HepG2 (cell line): Measurements from ENCODE around the gene HOXA10. TPM values are rescaled to one million over a fixed set of nuclear protein-coding genes. Genes with fewer than 3 reads are reported as not detected.

Experiments
- ATF3 ChIP-seq: sonication (generic); formaldehyde crosslinking; IDR thresholded peaks from 2 replicates; pipeline ENCODE4 v1.4.0; 2020; ENCODE audit warnings: missing genetic modification reagents
- FOXK1 ChIP-seq: sonication (generic); formaldehyde crosslinking; IDR thresholded peaks from 2 replicates; pipeline ENCODE4 v1.4.0; 2020; ENCODE audit warnings: low read depth, missing genetic modification reagents, borderline replicate concordance
- HHEX ChIP-seq: IDR thresholded peaks from 2 replicates; pipeline ENCODE4 v1.6.1; 2016; ENCODE audit warnings: control low read depth
- HNRNPK ChIP-seq: fragments of 200-400 bp; formaldehyde crosslinking; IDR thresholded peaks from 2 replicates; pipeline ENCODE4 v1.6.1; 2018; ENCODE audit warnings: low read length, low read depth, moderate library complexity, mild to moderate bottlenecking; ENCODE audit not compliant: poor library complexity, severe bottlenecking
- NCOA1 ChIP-seq: sonication (generic); formaldehyde crosslinking; IDR thresholded peaks from 2 replicates; pipeline ENCODE4 v1.9.0; 2021; ENCODE audit warnings: missing genetic modification reagents
- NR3C1 ChIP-seq: sonication (generic); formaldehyde crosslinking; IDR thresholded peaks from 2 replicates; pipeline ENCODE4 v1.4.0; 2020; ENCODE audit warnings: missing genetic modification reagents
- PCBP1 ChIP-seq: fragments of 200-400 bp; formaldehyde crosslinking; IDR thresholded peaks from 2 replicates; pipeline ENCODE4 v1.6.1; 2017; ENCODE audit warnings: mild to moderate bottlenecking, low read depth, low read length, borderline replicate concordance
- RBM22 ChIP-seq: fragments of 200-400 bp; formaldehyde crosslinking; optimal IDR thresholded peaks from 2 replicates; pipeline ENCODE3; 2017; ENCODE audit warnings: mild to moderate bottlenecking, low read length, moderate library complexity
- RCOR2 ChIP-seq: IDR thresholded peaks from 2 replicates; pipeline ENCODE4 v1.6.1; 2016; ENCODE audit warnings: missing biosample characterization, missing genetic modification reagents
- SMAD3 ChIP-seq: sonication (generic); formaldehyde crosslinking; IDR thresholded peaks from 2 replicates; pipeline ENCODE4 v1.4.0; 2020; ENCODE audit warnings: missing genetic modification reagents
- SPEN ChIP-seq: sonication (generic); formaldehyde crosslinking; IDR thresholded peaks from 2 replicates; pipeline ENCODE4 v1.5.1; 2020; ENCODE audit warnings: low read depth, mild to moderate bottlenecking, missing genetic modification reagents
- XRCC5 ChIP-seq: fragments of 200-400 bp; formaldehyde crosslinking; optimal IDR thresholded peaks from 2 replicates; pipeline ENCODE3; 2017; ENCODE audit warnings: mild to moderate bottlenecking, low read length
- YY1 ChIP-seq: IDR thresholded peaks from 2 replicates; pipeline ENCODE4 v1.6.1; 2011; ENCODE audit warnings: low read length, low read depth, moderate library complexity, mild to moderate bottlenecking; ENCODE audit not compliant: insufficient read depth, insufficient replicate concordance
- ZFP37 ChIP-seq: sonication (generic); formaldehyde crosslinking; IDR thresholded peaks from 2 replicates; pipeline ENCODE4 v1.4.0; 2020; ENCODE audit warnings: missing genetic modification reagents, borderline replicate concordance
- ZFP41 ChIP-seq: sonication (generic); formaldehyde crosslinking; IDR thresholded peaks from 2 replicates; pipeline ENCODE4 v1.4.0; 2020; ENCODE audit warnings: mild to moderate bottlenecking, missing genetic modification reagents, borderline replicate concordance
- ZMAT5 ChIP-seq: sonication (generic); formaldehyde crosslinking; IDR thresholded peaks from 2 replicates; pipeline ENCODE4 v1.5.0; 2020; ENCODE audit warnings: mild to moderate bottlenecking, low read depth, missing genetic modification reagents, borderline replicate concordance
- ZNF124 ChIP-seq: sonication (generic); formaldehyde crosslinking; IDR thresholded peaks from 2 replicates; pipeline ENCODE4 v1.4.0; 2020; ENCODE audit warnings: missing genetic modification reagents
- ZNF564 ChIP-seq: sonication (generic); formaldehyde crosslinking; IDR thresholded peaks from 2 replicates; pipeline ENCODE4 v1.8.1; 2023; ENCODE audit warnings: mild to moderate bottlenecking, missing genetic modification reagents
- ZNF710 ChIP-seq: sonication (generic); formaldehyde crosslinking; IDR thresholded peaks from 2 replicates; pipeline ENCODE4 v1.5.0; 2020; ENCODE audit warnings: mild to moderate bottlenecking, missing genetic modification reagents, borderline replicate concordance
- ZNF850 ChIP-seq: sonication (generic); formaldehyde crosslinking; conservative IDR thresholded peaks from 2 replicates; pipeline ENCODE4 v1.9.0; 2021; ENCODE audit warnings: mild to moderate bottlenecking, missing genetic modification reagents
- ZXDC ChIP-seq: sonication (generic); formaldehyde crosslinking; IDR thresholded peaks from 2 replicates; pipeline ENCODE4 v1.5.0; 2020; ENCODE audit warnings: mild to moderate bottlenecking, missing genetic modification reagents
- polyA plus RNA-seq, 8 experiments: library from polyadenylated mRNA; depleted of rRNA in 3 of 8; stranded (reverse) in 7 of 8; unstranded in 1 of 8; fragments of >200 nt; fragmentation: Illumina TruSeq in 4 of 8; extraction: Trizol in 4 of 8; gene quantifications; 2 replicates each; pipeline versions ENCODE4 v1.2.1 to v1.2.3, GENCODE V29; 2011 to 2016; ENCODE audit warnings: low read depth in 4 of 8, missing spikeins in 1 of 8, mixed read lengths in 1 of 8; ENCODE audit not compliant: insufficient read depth in 1 of 8
- total RNA-seq, 5 experiments: library from RNA; depleted of rRNA; stranded (reverse); fragments of >200 nt; fragmentation: Illumina TruSeq; extraction: Trizol; gene quantifications; 2 replicates each; pipeline ENCODE4 v1.2.3, GENCODE V29; 2016; ENCODE audit warnings: low read depth in 1 of 5

The HOXA10 gene
- total and polyA plus RNA-seq, 2 of the 13 experiments (the other 11 are each of a cell fraction or from before 2014, with no cell fraction given) = not detected

GRCh38 chr7:27129729-27130539 is 44.2 kb downstream of the HOXA10 start (continued):
- TF ChIP-seq ZFP41 (CRISPR knock-in tag) (no peak), RBM22 (no peak), YY1 (peak; percentile 59), XRCC5 (peak; percentile 62), HNRNPK (peak; percentile 81), ZXDC (CRISPR knock-in tag) (no peak), NCOA1 (CRISPR knock-in tag) (no peak), SPEN (CRISPR knock-in tag) (no peak), ZMAT5 (CRISPR knock-in tag) (no peak), ZFP37 (CRISPR knock-in tag) (no peak), FOXK1 (CRISPR knock-in tag) (no peak), PCBP1 (no peak), ZNF564 (CRISPR knock-in tag) (no peak), RCOR2 (no peak), ZNF710 (CRISPR knock-in tag) (no peak), HHEX (no peak), SMAD3 (CRISPR knock-in tag) (no peak), ZNF124 (CRISPR knock-in tag) (no peak), ZNF850 (CRISPR knock-in tag) (no peak), NR3C1 (no peak), ATF3 (no peak)
